ENCODE results near the gene IFT122.

IFT122 gene

DNA sequence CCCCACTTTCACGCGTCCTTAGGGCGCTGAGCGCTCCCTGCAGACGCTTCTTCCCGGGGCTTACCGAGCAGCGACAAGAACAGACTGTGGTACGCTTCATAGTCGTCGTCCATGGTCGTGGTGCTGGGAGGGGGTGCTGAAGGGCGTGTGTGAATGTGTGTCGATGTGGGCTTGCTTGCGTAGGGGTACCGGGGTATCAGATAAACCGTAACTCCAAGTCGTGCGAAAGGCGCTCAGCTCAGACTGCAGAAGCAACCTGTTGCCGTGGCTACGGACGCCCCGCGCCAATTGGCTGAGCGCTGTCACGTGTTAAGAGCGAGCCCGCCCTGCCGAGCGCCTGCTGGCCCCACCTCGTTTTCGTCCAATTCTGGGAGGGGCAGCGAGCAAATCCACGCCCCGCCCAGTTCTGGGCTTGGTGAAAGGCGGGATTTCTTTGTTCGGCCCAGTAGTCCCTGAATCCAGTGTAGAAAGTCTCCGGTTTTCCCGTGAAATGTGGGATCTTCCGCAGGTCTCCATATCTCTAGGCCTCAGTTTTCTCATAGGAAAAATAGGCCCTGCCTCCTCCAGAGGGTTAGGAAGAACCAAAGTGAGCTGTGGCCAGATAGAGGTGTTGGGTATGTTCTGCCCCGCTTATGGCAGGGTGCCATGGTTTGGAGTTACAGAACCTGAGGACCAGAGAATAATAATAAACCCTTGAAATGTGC lies 11.5 kb upstream of the IFT122 start, which contains the start of gene EFCAB12:
Gene EFCAB12 (minus strand): TSS at position 261 of the 704 bp plus-strand sequence. CDS start 148 bp downstream, at position 113.
- Histone ChIP-seq H3K27me3 (ENCODE audit: control insufficient read depth, insufficient read depth, low read length) (peaks cover 13% of the 10 kb centered on the region), H3K4me1 (ENCODE audit: control insufficient read depth, insufficient read depth, low read length) (peaks cover 35% of the 10 kb centered on the region), H3K27ac (ENCODE audit: low read depth, low read length) (peak within 1 kb of the TSS; percentile 64), H3K9ac (ENCODE audit: low read depth, low read length) (peak within 1 kb of the TSS; percentile 22; the same call in 1 of the 2 replicates), H3K9me3 (ENCODE audit: control insufficient read depth, insufficient read depth, low read length) (no peaks in the 10 kb centered on the region), H3K36me3 (ENCODE audit: control insufficient read depth, insufficient read depth, low read length) (peaks cover 30% of the 10 kb centered on the region), H3K4me3 (ENCODE audit: low read depth, low read length) (peak within 1 kb of the TSS; percentile 76)

DNA sequence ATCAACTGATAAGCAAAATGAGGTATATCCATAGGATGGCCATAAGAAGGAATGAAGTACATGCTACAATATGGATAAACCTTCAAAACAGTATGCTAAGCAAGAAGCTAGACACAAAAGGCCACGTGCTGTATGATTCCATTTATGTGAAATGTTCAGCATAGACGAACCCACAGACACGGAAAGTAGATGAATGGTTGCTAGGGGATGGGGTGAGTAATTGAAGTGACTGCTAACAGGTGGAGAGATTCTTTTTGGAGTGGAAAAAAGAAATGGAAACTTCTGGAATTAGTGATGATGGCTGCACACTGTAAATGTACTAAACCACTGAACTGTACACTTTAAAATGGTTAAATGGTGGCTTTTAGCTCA lies 11.0 kb upstream of the IFT122 start:
- Histone ChIP-seq H3K4me3 (ENCODE audit: low read depth, low read length) (no peak overlapping the region), H3K9me3 (ENCODE audit: control insufficient read depth, insufficient read depth, low read length) (no peaks in the 10 kb centered on the region), H3K27ac (ENCODE audit: low read depth, low read length) (peak overlapping the region; percentile 64), H3K4me1 (ENCODE audit: control insufficient read depth, insufficient read depth, low read length) (peaks cover 32% of the 10 kb centered on the region), H3K36me3 (ENCODE audit: control insufficient read depth, insufficient read depth, low read length) (peaks cover 35% of the 10 kb centered on the region), H3K9ac (ENCODE audit: low read depth, low read length) (0 out of 2 replicates have a peak overlapping the region, but pooled peaks have one; percentile 14), H3K27me3 (ENCODE audit: control insufficient read depth, insufficient read depth, low read length) (peaks cover 13% of the 10 kb centered on the region)

DNA sequence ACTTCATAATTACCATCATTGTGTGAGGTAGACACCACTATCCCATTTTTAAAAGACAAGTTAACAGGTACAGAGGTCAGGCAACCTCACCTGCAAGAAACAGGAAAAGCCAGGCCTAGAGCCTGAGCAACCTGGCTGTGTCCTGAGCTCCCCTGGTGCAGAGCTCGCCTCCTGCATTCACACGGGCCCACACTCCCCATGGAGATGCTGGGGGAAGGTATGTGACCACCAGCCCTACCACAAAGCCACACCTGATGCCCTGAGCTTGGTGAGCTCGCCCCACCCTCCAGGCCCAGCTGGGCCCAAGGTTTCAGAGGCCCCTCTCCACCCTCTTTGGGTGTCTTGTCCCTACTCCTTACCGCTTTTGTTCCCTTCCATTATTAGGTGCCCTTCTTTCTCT lies 10.4 kb upstream of the IFT122 start:
- Histone ChIP-seq H3K27ac (ENCODE audit: low read depth, low read length) (peak overlapping the region; percentile 33), H3K27me3 (ENCODE audit: control insufficient read depth, insufficient read depth, low read length) (peaks cover 13% of the 10 kb centered on the region), H3K36me3 (ENCODE audit: control insufficient read depth, insufficient read depth, low read length) (peaks cover 41% of the 10 kb centered on the region), H3K4me1 (ENCODE audit: control insufficient read depth, insufficient read depth, low read length) (peaks cover 27% of the 10 kb centered on the region), H3K4me3 (ENCODE audit: low read depth, low read length) (no peak overlapping the region), H3K9ac (ENCODE audit: low read depth, low read length) (no peak overlapping the region), H3K9me3 (ENCODE audit: control insufficient read depth, insufficient read depth, low read length) (no peaks in the 10 kb centered on the region)

DNA sequence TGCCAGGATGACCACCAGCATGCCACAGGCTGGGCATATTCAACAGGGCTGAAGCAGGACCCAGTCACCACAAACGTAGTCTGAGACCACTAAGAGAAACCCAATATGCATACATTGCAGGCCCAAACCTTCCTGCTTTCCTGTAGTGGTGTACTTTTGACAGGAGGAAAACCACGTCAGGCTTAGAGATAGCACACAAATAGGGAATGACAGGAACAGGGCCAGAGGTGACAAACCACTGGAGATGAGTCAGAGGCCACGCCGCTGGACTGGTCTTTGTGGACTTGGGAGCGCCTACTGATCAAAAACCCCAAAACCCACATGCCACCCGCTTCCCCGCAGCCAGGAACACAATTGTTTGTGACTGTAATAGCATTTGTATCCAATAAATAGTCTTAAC lies 8.0 kb upstream of the IFT122 start:
- Histone ChIP-seq H3K4me1 (ENCODE audit: control insufficient read depth, insufficient read depth, low read length) (peaks cover 15% of the 10 kb centered on the region), H3K36me3 (ENCODE audit: control insufficient read depth, insufficient read depth, low read length) (peaks cover 65% of the 10 kb centered on the region), H3K27me3 (ENCODE audit: control insufficient read depth, insufficient read depth, low read length) (peaks cover 12% of the 10 kb centered on the region), H3K9ac (ENCODE audit: low read depth, low read length) (no peak overlapping the region), H3K4me3 (ENCODE audit: low read depth, low read length) (no peak overlapping the region), H3K9me3 (ENCODE audit: control insufficient read depth, insufficient read depth, low read length) (no peaks in the 10 kb centered on the region), H3K27ac (ENCODE audit: low read depth, low read length) (no peak overlapping the region)

DNA sequence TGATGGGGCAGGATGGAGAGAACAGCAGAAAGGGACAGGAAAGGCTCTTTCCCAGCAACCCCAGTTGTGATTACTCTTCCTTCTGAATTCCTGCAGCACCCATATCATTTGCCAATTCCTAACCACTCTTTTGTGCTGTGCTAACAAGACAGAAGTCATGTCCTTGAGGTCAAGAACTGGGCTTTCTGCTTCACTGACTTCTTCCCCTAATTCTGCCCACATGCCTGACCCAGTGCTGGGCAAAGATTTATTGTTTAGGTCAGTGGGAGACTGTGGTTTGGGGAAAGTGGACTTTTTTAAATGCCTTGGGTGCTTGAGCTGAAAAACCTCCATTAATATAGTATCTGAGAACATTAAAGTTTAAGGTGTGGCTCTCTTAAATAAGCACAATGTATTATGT lies 7.4 kb upstream of the IFT122 start:
- Histone ChIP-seq H3K27ac (ENCODE audit: low read depth, low read length) (no peak overlapping the region), H3K36me3 (ENCODE audit: control insufficient read depth, insufficient read depth, low read length) (peaks cover 71% of the 10 kb centered on the region), H3K9ac (ENCODE audit: low read depth, low read length) (no peak overlapping the region), H3K4me1 (ENCODE audit: control insufficient read depth, insufficient read depth, low read length) (peaks cover 15% of the 10 kb centered on the region), H3K27me3 (ENCODE audit: control insufficient read depth, insufficient read depth, low read length) (peaks cover 6% of the 10 kb centered on the region), H3K4me3 (ENCODE audit: low read depth, low read length) (no peak overlapping the region), H3K9me3 (ENCODE audit: control insufficient read depth, insufficient read depth, low read length) (no peaks in the 10 kb centered on the region)

DNA sequence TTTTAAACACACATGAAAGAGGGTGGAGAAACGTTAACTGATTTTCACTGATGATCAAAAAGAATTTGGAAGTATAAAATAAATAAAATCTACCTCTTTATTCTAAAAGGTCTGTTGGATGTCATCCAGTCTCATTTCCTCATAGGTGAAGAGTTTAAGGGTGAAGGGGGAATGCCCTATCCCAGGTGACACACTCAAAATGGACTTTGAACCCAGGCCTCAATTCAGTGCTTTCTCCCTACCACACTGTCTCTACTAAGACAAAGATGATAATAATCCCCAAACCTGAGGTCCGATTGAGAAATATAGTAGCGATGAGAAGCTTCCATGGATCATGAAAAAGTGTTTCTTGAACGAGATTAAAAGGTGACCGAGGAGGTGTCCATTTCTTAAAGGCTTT lies 6.5 kb upstream of the IFT122 start:
- Histone ChIP-seq H3K36me3 (ENCODE audit: control insufficient read depth, insufficient read depth, low read length) (peaks cover 77% of the 10 kb centered on the region), H3K27ac (ENCODE audit: low read depth, low read length) (no peak overlapping the region), H3K9me3 (ENCODE audit: control insufficient read depth, insufficient read depth, low read length) (no peaks in the 10 kb centered on the region), H3K4me3 (ENCODE audit: low read depth, low read length) (no peak overlapping the region), H3K4me1 (ENCODE audit: control insufficient read depth, insufficient read depth, low read length) (peaks cover 18% of the 10 kb centered on the region), H3K27me3 (ENCODE audit: control insufficient read depth, insufficient read depth, low read length) (no peaks in the 10 kb centered on the region), H3K9ac (ENCODE audit: low read depth, low read length) (no peak overlapping the region)

DNA sequence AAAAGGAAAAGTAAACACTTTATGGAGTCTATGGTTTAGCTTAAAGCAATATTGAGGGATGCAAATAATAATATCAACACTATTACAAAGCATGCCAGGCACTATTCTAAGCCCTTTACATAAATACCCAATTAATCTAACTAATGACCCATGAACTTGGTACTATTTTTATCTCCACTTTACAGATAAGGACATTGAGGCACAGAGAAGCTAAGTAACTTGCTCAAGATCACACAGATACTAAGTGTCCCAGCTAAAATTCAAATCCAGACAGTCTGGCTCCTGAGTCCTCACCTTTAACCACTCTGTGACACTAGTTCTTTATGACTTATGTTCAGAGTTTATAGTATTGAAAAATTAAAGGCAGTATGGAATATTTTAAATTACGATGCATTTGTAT lies 5.9 kb upstream of the IFT122 start:
- no peak overlapping the region for H3K9ac ChIP-seq (ENCODE audit: low read depth, low read length)
- peaks cover 77% of the 10 kb centered on the region for H3K36me3 ChIP-seq (ENCODE audit: control insufficient read depth, insufficient read depth, low read length)
- no peaks in the 10 kb centered on the region for H3K27me3 ChIP-seq (ENCODE audit: control insufficient read depth, insufficient read depth, low read length)
- H3K9me3 ChIP-seq (ENCODE audit: control insufficient read depth, insufficient read depth, low read length), result no peaks in the 10 kb centered on the region
- peaks cover 14% of the 10 kb centered on the region for H3K4me1 ChIP-seq (ENCODE audit: control insufficient read depth, insufficient read depth, low read length)
- no peak overlapping the region for H3K4me3 ChIP-seq (ENCODE audit: low read depth, low read length)
- H3K27ac ChIP-seq (ENCODE audit: low read depth, low read length), result no peak overlapping the region

DNA sequence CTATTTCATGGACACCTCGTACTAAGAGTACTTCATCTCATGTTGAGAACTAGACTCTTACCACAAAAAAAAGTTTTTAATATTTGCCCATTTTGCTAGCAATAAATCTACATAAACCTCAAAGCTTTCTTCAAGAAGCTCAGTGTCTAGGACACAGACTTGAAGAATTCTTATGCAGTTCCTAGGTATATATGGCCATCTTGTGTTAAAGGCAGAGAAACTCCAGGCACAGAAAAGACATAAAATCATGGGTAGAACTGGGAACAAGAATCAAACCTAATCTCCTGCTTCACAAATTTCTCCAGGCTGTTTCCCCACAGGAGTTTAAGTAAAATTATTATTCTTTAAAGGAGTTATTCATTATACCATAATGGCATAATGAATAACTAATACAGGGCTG lies 4.7 kb upstream of the IFT122 start:
- Histone ChIP-seq H3K9ac (ENCODE audit: low read depth, low read length) (no peak overlapping the region), H3K4me1 (ENCODE audit: control insufficient read depth, insufficient read depth, low read length) (peaks cover 5% of the 10 kb centered on the region; the same call in 1 of the 2 replicates), H3K4me3 (ENCODE audit: low read depth, low read length) (no peak overlapping the region), H3K27me3 (ENCODE audit: control insufficient read depth, insufficient read depth, low read length) (no peaks in the 10 kb centered on the region), H3K36me3 (ENCODE audit: control insufficient read depth, insufficient read depth, low read length) (peaks cover 77% of the 10 kb centered on the region), H3K9me3 (ENCODE audit: control insufficient read depth, insufficient read depth, low read length) (no peaks in the 10 kb centered on the region), H3K27ac (ENCODE audit: low read depth, low read length) (no peak overlapping the region)

DNA sequence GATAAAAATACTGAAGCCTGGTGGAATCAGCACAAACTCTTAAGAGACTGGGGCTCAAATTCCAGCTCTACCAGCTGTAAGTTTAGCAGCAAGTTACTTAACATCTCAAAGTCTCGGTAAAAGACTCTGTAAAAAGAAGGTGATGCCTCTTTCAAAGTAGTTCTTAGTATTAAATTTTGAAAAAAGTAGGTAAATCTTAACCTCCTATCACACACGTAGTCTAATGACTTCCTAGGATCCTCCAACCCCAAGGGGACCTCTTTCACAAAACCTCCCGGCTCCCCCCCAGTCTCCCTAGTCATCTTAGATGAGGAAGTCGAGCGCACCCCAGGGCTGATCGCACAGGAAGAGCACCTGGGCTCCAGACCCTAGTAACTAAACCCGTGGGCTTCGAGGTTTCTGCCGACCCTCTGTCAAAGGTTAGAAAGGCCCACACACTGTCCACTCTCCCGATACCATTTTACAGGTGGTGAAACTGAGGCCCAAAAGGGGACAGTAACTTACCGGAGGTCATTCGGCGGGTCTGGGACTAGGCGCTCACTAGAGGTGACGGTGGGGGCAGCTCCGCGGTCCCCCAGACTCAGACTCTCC lies 703 bp upstream of the IFT122 start:
- no peaks in the 10 kb centered on the region for H3K27me3 ChIP-seq (ENCODE audit: control insufficient read depth, insufficient read depth, low read length)
- H3K9ac ChIP-seq (ENCODE audit: low read depth, low read length), result peak overlapping the region; percentile 67
- peak overlapping the region; percentile 94 for H3K27ac ChIP-seq (ENCODE audit: low read depth, low read length)
- peaks cover 20% of the 10 kb centered on the region for H3K4me1 ChIP-seq (ENCODE audit: control insufficient read depth, insufficient read depth, low read length)
- peak overlapping the region; percentile 100 for H3K4me3 ChIP-seq (ENCODE audit: low read depth, low read length)
- no peaks in the 10 kb centered on the region for H3K9me3 ChIP-seq (ENCODE audit: control insufficient read depth, insufficient read depth, low read length)
- peaks cover 40% of the 10 kb centered on the region for H3K36me3 ChIP-seq (ENCODE audit: control insufficient read depth, insufficient read depth, low read length)

DNA sequence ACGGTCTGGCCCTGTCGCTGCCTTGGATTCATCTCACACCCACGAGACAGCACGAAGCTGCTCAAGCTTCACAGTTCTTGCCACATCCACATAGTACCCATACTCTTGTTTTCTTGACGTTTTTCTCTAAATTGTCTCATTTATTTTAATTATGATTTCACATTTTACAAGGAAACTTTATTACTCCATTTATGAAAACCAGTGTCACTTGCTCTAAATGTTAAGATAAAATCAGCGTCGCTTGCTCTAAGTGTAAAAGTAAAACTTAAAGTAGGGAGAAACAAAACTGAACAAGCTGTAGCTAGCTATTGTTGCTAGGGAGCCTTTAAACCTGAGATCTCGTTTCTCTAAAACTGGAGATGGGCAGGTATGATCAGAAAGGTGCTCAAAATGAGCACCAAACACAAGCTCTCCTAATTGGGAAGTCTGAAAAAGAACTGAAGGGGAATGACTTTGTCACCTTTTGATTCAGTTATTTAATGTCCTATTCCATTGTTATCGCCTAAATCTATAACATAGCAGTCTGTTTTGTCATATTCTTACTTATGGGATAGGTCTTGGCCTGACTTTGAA lies 680 bp downstream of the IFT122 start:
- H3K36me3 ChIP-seq (ENCODE audit: control insufficient read depth, insufficient read depth, low read length), result peaks cover 26% of the 10 kb centered on the region
- peak overlapping the region; percentile 57; the same call in 1 of the 2 replicates for H3K9ac ChIP-seq (ENCODE audit: low read depth, low read length)
- peak overlapping the region; percentile 92 for H3K27ac ChIP-seq (ENCODE audit: low read depth, low read length)
- H3K9me3 ChIP-seq (ENCODE audit: control insufficient read depth, insufficient read depth, low read length), result no peaks in the 10 kb centered on the region
- peaks cover 20% of the 10 kb centered on the region for H3K4me1 ChIP-seq (ENCODE audit: control insufficient read depth, insufficient read depth, low read length)
- H3K4me3 ChIP-seq (ENCODE audit: low read depth, low read length), result peak overlapping the region; percentile 100
- no peaks in the 10 kb centered on the region for H3K27me3 ChIP-seq (ENCODE audit: control insufficient read depth, insufficient read depth, low read length)

DNA sequence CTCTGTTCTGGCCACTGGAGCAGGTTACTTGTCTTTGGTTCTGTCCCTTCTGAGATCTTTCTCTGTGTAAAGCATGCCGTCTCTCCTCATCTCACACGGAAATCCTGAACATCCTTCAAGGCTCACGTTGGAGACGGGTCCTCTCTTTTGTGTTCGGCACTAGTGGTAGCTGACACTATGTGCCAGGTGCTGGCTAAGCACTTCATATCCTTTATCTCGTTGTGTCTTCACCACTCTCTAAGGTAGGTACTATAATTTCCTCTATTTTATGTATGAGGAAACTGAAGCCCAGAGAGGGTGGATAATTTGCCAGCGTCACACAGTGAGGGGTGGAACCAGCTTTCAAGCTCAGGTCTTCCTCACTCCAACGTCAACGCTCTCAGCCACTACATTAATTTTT lies 1.2 kb downstream of the IFT122 start:
- Histone ChIP-seq H3K27ac (ENCODE audit: low read depth, low read length) (no peak overlapping the region), H3K4me1 (ENCODE audit: control insufficient read depth, insufficient read depth, low read length) (peaks cover 20% of the 10 kb centered on the region)

More for the DNA sequence above, 1.2 kb downstream of the IFT122 start:
- H3K27me3 ChIP-seq (ENCODE audit: control insufficient read depth, insufficient read depth, low read length), result no peaks in the 10 kb centered on the region
- H3K36me3 ChIP-seq (ENCODE audit: control insufficient read depth, insufficient read depth, low read length), result peaks cover 21% of the 10 kb centered on the region
- H3K9me3 ChIP-seq (ENCODE audit: control insufficient read depth, insufficient read depth, low read length), result no peaks in the 10 kb centered on the region
- peak overlapping the region; percentile 100 for H3K4me3 ChIP-seq (ENCODE audit: low read depth, low read length)
- H3K9ac ChIP-seq (ENCODE audit: low read depth, low read length), result no peak overlapping the region
